ENCODE data around the gene S1PR3. TPM values are rescaled to one million over a fixed set of nuclear protein-coding genes. Genes with fewer than 3 reads are reported as not detected.

Gene S1PR3
- total RNA-seq, 1 experiment from 2014 or later = 8.4 TPM

DNA sequence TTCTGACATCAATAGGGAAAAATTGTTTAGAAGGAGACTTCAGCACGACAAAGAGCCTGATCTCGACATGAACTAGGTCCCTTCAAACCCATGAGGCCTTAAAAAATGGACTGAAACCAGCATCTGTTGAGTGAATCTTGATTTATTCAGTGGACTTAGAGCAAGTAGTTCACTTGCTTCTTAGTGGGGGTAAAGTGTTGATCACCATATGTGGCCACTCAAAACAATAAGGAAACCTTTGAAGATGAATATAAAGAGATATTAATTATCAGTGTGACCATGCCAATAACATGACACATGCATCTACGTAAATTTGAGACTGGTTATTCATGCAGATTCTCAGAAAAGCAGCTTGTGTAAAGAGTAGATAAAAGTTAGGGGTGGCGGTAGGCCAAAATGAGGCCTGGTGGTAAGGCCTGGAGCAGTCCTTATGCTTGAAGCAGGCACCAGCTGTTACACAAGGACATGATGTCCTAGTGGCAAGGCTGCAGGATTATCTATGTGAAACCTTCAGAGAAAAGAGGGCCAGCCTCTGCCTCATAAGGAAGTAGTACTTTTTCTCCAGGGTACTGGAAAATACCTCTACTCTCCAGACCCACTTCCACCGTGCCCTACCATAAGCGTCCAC lies 61.3 kb downstream of the S1PR3 start:
- Histone ChIP-seq H2AFZ (ENCODE audit: low read length) (no peak overlapping the region), H3K27me3 (ENCODE audit: low read length) (no peaks in the 10 kb centered on the region), H3K9me2 (replicated peaks; ENCODE audit: low read length) (no peaks in the 10 kb centered on the region), H3K9ac (ENCODE audit: low read length) (no peak overlapping the region), H3K27ac (ENCODE audit: low read length) (no peak overlapping the region), H4K20me1 (ENCODE audit: low read length) (no peaks in the 10 kb centered on the region), H3F3A (ENCODE audit: low read length, unreplicated experiment) (no peaks in the 10 kb centered on the region), H3K79me2 (ENCODE audit: low read length) (no peaks in the 10 kb centered on the region), H3K4me3 (ENCODE audit: low read length) (no peak overlapping the region), H3K4me2 (ENCODE audit: low read length) (no peak overlapping the region), H3K9me3 (ENCODE audit: low read length) (no peaks in the 10 kb centered on the region), H3K4me1 (ENCODE audit: insufficient read depth, low read length) (no peaks in the 10 kb centered on the region), H3K36me3 (ENCODE audit: low read depth, low read length) (no peaks in the 10 kb centered on the region)
- ATAC-seq = no peak
- BruUV-seq (replicated peaks) = no TSS peak
- intact Hi-C loops (cut with micrococcal nuclease) = no loop called here
- DNase-seq = no peak
- no peak for TF ChIP-seq EZH2phosphoT487 (IDR thresholded peaks at IDR 0.05; ENCODE audit: borderline replicate concordance, low read length)
- no peak for TF ChIP-seq EZH2 (IDR thresholded peaks at IDR 0.05; ENCODE audit: low read length, unreplicated experiment)
- TF ChIP-seq, protein P1, sequence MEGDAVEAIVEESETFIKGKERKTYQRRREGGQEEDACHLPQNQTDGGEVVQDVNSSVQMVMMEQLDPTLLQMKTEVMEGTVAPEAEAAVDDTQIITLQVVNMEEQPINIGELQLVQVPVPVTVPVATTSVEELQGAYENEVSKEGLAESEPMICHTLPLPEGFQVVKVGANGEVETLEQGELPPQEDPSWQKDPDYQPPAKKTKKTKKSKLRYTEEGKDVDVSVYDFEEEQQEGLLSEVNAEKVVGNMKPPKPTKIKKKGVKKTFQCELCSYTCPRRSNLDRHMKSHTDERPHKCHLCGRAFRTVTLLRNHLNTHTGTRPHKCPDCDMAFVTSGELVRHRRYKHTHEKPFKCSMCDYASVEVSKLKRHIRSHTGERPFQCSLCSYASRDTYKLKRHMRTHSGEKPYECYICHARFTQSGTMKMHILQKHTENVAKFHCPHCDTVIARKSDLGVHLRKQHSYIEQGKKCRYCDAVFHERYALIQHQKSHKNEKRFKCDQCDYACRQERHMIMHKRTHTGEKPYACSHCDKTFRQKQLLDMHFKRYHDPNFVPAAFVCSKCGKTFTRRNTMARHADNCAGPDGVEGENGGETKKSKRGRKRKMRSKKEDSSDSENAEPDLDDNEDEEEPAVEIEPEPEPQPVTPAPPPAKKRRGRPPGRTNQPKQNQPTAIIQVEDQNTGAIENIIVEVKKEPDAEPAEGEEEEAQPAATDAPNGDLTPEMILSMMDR (conservative IDR thresholded peaks at IDR 0.05; ENCODE audit: low read depth, low read length) = no peak
- POLR2A ChIA-PET (ENCODE audit: unreplicated experiment) = no interaction called here
- CTCF ChIA-PET = no interaction called here

DNA sequence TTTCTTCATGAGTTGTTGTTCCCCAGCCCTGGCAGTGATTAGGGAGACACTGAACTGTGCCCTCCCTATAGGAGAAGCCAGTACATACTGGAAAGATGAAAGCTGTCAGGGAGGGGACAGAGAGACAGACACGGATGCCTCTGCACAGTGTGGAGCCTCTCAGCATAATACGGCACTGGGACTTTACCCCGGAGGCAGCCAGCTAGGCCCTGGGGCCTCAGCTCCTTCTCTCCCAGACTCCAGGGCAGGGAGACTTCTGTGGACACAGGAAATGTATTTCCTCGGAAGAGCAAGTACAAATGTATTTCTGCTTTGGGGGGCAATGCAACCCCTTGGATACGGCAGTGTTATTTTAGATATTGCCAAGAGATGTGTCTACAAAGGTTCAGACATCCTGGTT lies 62.0 kb downstream of the S1PR3 start:
- H3K9me3 ChIP-seq (ENCODE audit: low read length) = no peaks in the 10 kb centered on the region
- H3K4me2 ChIP-seq (ENCODE audit: low read length) = no peak overlapping the region
- no peak overlapping the region for H3K9ac ChIP-seq (ENCODE audit: low read length)
- POLR2A ChIA-PET (ENCODE audit: unreplicated experiment) = no interaction called here
- CTCF ChIA-PET = no interaction called here
- no peak for ATAC-seq
- no peak overlapping the region for H3K27ac ChIP-seq (ENCODE audit: low read length)
- no TSS peak for BruUV-seq (replicated peaks)
- H3K36me3 ChIP-seq (ENCODE audit: low read depth, low read length) = no peaks in the 10 kb centered on the region
- no peaks in the 10 kb centered on the region for H3F3A ChIP-seq (ENCODE audit: low read length, unreplicated experiment)
- no peaks in the 10 kb centered on the region for H3K4me1 ChIP-seq (ENCODE audit: insufficient read depth, low read length)
- intact Hi-C loops (cut with micrococcal nuclease) = no loop called here
- no peak overlapping the region for H2AFZ ChIP-seq (ENCODE audit: low read length)
- DNase-seq = no peak
- H3K79me2 ChIP-seq (ENCODE audit: low read length) = no peaks in the 10 kb centered on the region
- TF ChIP-seq, protein P1 (conservative IDR thresholded peaks at IDR 0.05; ENCODE audit: low read depth, low read length) = no peak
- TF ChIP-seq EZH2phosphoT487 (IDR thresholded peaks at IDR 0.05; ENCODE audit: borderline replicate concordance, low read length) (no peak), EZH2 (IDR thresholded peaks at IDR 0.05; ENCODE audit: low read length, unreplicated experiment) (no peak)
- H3K4me3 ChIP-seq (ENCODE audit: low read length) = no peak overlapping the region
- no peaks in the 10 kb centered on the region for H4K20me1 ChIP-seq (ENCODE audit: low read length)
- no peaks in the 10 kb centered on the region for H3K27me3 ChIP-seq (ENCODE audit: low read length)
- no peaks in the 10 kb centered on the region for H3K9me2 ChIP-seq (replicated peaks; ENCODE audit: low read length)

Other genes with a start within 250 kb of the S1PR3 start
- 0.63 and 0.66 TPM in 2 replicates for gene SHC3, start 187.3 kb downstream of the S1PR3 start, total RNA-seq (2014; rRNA removed)